Measurements from ENCODE around the gene CC2D2B. TPM values are rescaled to one million over a fixed set of nuclear protein-coding genes. Genes with fewer than 3 reads are reported as not detected.
A peak's percentile ranks its signal among the peaks of the same experiment; 100 is the strongest.

Gene CC2D2B
- polyA plus RNA-seq, 3 donors, result 0.08 to 1.8 TPM; not detected in 1

- no peak overlapping the region for H3K4me3 ChIP-seq (replicated peaks in 1 of 3; ENCODE audit: low read depth in 2 of 3, low read length in 3 of 3)
These were observed 27.1 kb upstream of the CC2D2B start for GRCh38 chr10:95880704-95881103.

GRCh38 chr10:95881316-95881715 lies 26.5 kb upstream of the CC2D2B start:
- Histone ChIP-seq H3K4me1 (ENCODE audit: control insufficient read depth in 1 of 2, insufficient read depth in 2 of 2, low read length in 2 of 2) (no peaks in the 10 kb centered on the region), H3K36me3 (replicated peaks in 1 of 2; ENCODE audit: control insufficient read depth in 1 of 2, insufficient read depth in 2 of 2, low read length in 2 of 2) (peaks cover 0 to 7% of the 10 kb centered on the region in 2 donors), H3K4me2 (replicated peaks; ENCODE audit: extremely low read depth, low read length, poor library complexity, severe bottlenecking) (no peak overlapping the region), H3K9ac (ENCODE audit: insufficient read depth, low read length, poor library complexity, severe bottlenecking) (no peak overlapping the region), H3K4me3 (replicated peaks in 1 of 3; ENCODE audit: low read depth in 2 of 3, low read length in 3 of 3) (no peak overlapping the region), H3K9me3 (replicated peaks in 1 of 2; ENCODE audit: control insufficient read depth in 1 of 2, insufficient read depth in 1 of 2, low read length in 2 of 2) (no peaks in the 10 kb centered on the region), H3K27ac (ENCODE audit: low read depth in 1 of 2, low read length in 2 of 2) (no peak overlapping the region), H4K20me1 (ENCODE audit: insufficient read depth, low read length) (no peaks in the 10 kb centered on the region), H3K27me3 (ENCODE audit: control insufficient read depth in 2 of 2, insufficient read depth in 2 of 2, low read length in 2 of 2) (no peaks in the 10 kb centered on the region), H3K79me2 (ENCODE audit: insufficient read depth, low read length) (no peaks in the 10 kb centered on the region), H2AFZ (ENCODE audit: insufficient read depth, low read depth, low read length, poor library complexity, severe bottlenecking) (no peak overlapping the region)
- Mint-ChIP-seq H3K4me1 (peaks cover 9% of the 10 kb centered on the region), H3K27me3 (ENCODE audit: low read depth in 3 of 3) (no peaks in the 10 kb centered on the region), H3K36me3 (peaks cover 12 to 22% of the 10 kb centered on the region in 2 donors), H3K9me3 (peaks cover 0 to 14% (median 3%) of the 10 kb centered on the region in 7 donors), H3K4me3 (no peak overlapping the region), H3K27ac (no peak overlapping the region)
- no peak for TF ChIP-seq CTCF (IDR thresholded peaks at IDR 0.05)
- intact Hi-C loops (cut with micrococcal nuclease), result no loop called here
- DNase-seq, result no peak

More at GRCh38 chr10:95880704-95881103, 27.1 kb upstream of the CC2D2B start:
- Mint-ChIP-seq H3K4me1 (peaks cover 9% of the 10 kb centered on the region), H3K36me3 (peaks cover 12 to 22% of the 10 kb centered on the region in 2 donors), H3K27ac (peak overlapping the region in 1 of 7 donors; percentile 47), H3K27me3 (ENCODE audit: low read depth in 3 of 3) (no peaks in the 10 kb centered on the region), H3K4me3 (no peak overlapping the region), H3K9me3 (peaks cover 0 to 14% (median 3%) of the 10 kb centered on the region in 7 donors)
- peaks cover 0 to 12% of the 10 kb centered on the region in 2 donors for H3K36me3 ChIP-seq (replicated peaks in 1 of 2; ENCODE audit: control insufficient read depth in 1 of 2, insufficient read depth in 2 of 2, low read length in 2 of 2)
- H3K9me3 ChIP-seq (replicated peaks in 1 of 2; ENCODE audit: control insufficient read depth in 1 of 2, insufficient read depth in 1 of 2, low read length in 2 of 2), result no peaks in the 10 kb centered on the region
- no CpG with 5 or more reads among the region's 2 CpGs for WGBS (ENCODE audit: insufficient coverage)
- no peak overlapping the region for H2AFZ ChIP-seq (ENCODE audit: insufficient read depth, low read depth, low read length, poor library complexity, severe bottlenecking)
- no peaks in the 10 kb centered on the region for H4K20me1 ChIP-seq (ENCODE audit: insufficient read depth, low read length)
- H3K79me2 ChIP-seq (ENCODE audit: insufficient read depth, low read length), result no peaks in the 10 kb centered on the region
- no peak overlapping the region for H3K4me2 ChIP-seq (replicated peaks; ENCODE audit: extremely low read depth, low read length, poor library complexity, severe bottlenecking)
- no peak for DNase-seq
- intact Hi-C loops (cut with micrococcal nuclease), result no loop called here
- no peak overlapping the region for H3K9ac ChIP-seq (ENCODE audit: insufficient read depth, low read length, poor library complexity, severe bottlenecking)
- no peaks in the 10 kb centered on the region for H3K27me3 ChIP-seq (ENCODE audit: control insufficient read depth in 2 of 2, insufficient read depth in 2 of 2, low read length in 2 of 2)
- H3K4me1 ChIP-seq (ENCODE audit: control insufficient read depth in 1 of 2, insufficient read depth in 2 of 2, low read length in 2 of 2), result no peaks in the 10 kb centered on the region
- TF ChIP-seq CTCF (IDR thresholded peaks at IDR 0.05), result no peak
- no peak overlapping the region for H3K27ac ChIP-seq (ENCODE audit: low read depth in 1 of 2, low read length in 2 of 2)
